Measurements from ENCODE around the gene CCDC97.

GRCh38 chr19:41320568-41320967 is 10.6 kb downstream of the CCDC97 start:
- TF ChIP-seq CTCF (conservative IDR thresholded peaks at IDR 0.05; ENCODE audit: low read length) (no peak), EZH2phosphoT487 (IDR thresholded peaks at IDR 0.05; ENCODE audit: borderline replicate concordance, low read depth, low read length) (no peak)
